NCI-H128 (cell line): ENCODE data around the gene C1orf115.
A peak's percentile ranks its signal among the peaks of the same experiment; 100 is the strongest.
"Not testable (repeated sequence)": the region's sequence is repeated elsewhere in the genome, so short reads cannot be mapped to it uniquely, and the experiment has no call there.

ENCODE experiments used
- DNase-seq: peaks from one replicate; lab custom pipeline; 2025; ENCODE audit not compliant: unreplicated experiment; lab: John Stamatoyannopoulos, UW

C1orf115 gene

GRCh38 chr1:220717800-220718640 is 27.9 kb downstream of the C1orf115 start:
- DNase-seq: no peak

DNA sequence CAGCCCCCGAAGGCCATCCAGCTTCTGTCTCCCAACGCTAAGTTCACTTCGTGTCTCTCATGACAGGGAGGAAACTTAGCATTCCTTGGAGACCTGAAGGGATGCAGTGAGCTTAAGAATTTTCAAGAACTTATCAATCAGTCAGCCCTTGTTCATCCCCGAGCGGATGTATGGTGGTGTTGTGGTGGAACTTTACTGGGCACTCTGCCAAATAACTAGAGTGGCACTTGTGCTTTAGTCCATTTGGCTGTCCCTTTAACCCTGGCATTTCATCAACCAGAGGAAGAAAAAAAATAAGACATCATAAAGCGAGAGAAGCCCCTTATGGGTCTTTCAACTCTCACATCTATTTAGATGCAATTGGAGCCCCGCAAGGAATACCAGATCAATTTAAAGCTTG is 31.1 kb downstream of the C1orf115 start:
- DNase-seq: not testable (repeated sequence)

DNA sequence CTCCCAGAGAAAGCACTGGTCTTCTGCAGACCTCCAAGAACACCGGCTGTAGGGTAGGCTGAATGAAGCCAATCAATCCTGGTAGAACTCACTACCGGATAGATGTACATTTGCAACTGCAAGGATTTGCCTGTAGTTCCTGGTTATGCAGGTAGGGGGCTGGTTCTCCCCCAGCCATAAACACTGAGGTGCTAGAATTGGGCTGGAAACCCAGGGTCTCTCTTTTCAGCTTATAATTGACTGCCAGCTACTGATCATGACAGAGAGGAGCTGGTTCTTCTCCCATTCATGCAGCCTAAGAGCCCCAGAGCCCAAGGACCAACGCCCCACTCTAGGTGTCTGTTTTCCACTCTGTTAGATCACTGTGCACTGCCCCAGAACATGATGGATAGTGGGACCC is 36.5 kb downstream of the C1orf115 start:
- DNase-seq: no peak

- DNase-seq: no peak
Observed at GRCh38 chr1:220727519-220727918, 37.4 kb downstream of the C1orf115 start.

DNA sequence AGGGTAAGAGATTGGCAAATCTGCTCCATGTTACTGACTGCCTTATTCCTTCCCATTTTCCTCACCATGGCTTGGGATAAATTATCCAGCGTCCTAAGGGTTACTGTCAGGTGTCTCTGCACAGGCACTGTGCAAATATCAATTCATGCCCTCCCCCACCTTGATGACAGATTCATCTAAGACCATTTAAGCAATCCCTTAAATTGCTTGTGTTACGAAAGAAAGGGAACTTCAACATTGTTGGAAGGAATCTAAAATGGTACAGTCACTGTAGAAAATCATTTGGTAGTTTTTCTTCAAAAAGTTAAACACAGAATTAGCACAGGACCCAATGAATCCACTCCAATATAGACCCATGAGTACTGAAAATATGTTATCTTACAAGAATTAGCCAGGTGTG is 40.3 kb downstream of the C1orf115 start:
- no peak for DNase-seq

GRCh38 chr1:220732137-220732536 is 42.0 kb downstream of the C1orf115 start:
- no peak for DNase-seq

DNA sequence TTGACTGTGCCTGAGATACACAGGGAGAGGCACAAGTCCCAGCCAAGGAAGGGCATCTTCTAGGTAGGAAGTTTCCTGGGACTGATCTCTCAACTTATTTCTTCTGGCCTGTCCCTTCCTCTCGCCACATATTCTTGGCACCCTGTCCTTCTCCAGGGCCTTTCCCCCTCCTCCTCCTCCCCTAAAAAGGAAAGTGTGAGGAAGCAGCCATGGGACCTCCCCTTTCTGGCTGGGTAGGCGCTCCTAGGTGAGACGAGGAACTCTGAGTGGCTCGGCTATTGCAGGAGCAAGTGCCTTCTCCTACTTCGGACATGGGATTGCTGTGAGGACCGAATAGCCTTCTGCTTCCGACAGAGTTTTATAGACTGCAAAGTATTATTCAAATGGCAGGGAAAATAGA is 42.5 kb downstream of the C1orf115 start:
- no peak for DNase-seq

GRCh38 chr1:220733086-220733601 is 43.0 kb downstream of the C1orf115 start:
- DNase-seq: peak; percentile 26

DNA sequence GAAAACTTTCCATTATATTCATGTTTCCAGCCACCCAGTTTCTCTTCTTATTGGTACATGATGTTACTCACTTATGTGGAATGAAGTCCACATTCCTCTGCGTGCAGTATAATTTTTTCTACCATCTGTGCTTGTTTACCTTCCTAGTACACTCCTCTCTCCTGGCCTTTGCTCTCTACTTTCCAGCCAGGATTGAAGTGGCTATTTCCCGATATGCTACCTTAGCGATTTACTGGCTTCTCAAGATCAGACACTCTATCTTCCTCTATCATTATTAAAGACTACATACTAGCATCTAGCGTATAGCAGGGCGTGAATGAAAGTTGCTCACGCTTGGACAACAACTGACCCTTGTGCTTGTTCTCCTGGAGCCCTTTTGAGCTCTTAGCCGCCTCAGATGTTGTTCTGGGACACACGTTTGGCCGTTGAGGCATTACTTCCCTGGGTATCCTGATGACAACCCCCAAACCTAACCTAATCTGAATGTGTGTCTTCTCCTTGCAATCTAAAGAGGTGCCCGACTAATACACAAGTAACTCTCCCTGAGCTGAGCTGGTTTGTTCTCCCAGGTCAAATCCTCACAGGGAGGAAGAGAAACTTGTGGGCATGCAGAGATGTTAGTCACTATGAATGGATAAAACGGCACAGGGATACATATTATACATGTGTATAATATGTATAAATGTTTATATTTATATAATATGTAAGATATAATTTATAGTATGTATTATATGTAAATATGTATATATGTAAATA is 44.6 kb downstream of the C1orf115 start:
- no peak for DNase-seq

- not testable (repeated sequence) for DNase-seq
Observed at GRCh38 chr1:220736283-220736682, 46.1 kb downstream of the C1orf115 start.

GRCh38 chr1:220741349-220741748 is 51.2 kb downstream of the C1orf115 start:
- no peak for DNase-seq

- DNase-seq: no peak
Observed at GRCh38 chr1:220741825-220742224, 51.7 kb downstream of the C1orf115 start.

GRCh38 chr1:220742520-220742919 is 52.4 kb downstream of the C1orf115 start:
- DNase-seq: no peak

GRCh38 chr1:220746851-220747250 is 56.7 kb downstream of the C1orf115 start:
- no peak for DNase-seq

DNA sequence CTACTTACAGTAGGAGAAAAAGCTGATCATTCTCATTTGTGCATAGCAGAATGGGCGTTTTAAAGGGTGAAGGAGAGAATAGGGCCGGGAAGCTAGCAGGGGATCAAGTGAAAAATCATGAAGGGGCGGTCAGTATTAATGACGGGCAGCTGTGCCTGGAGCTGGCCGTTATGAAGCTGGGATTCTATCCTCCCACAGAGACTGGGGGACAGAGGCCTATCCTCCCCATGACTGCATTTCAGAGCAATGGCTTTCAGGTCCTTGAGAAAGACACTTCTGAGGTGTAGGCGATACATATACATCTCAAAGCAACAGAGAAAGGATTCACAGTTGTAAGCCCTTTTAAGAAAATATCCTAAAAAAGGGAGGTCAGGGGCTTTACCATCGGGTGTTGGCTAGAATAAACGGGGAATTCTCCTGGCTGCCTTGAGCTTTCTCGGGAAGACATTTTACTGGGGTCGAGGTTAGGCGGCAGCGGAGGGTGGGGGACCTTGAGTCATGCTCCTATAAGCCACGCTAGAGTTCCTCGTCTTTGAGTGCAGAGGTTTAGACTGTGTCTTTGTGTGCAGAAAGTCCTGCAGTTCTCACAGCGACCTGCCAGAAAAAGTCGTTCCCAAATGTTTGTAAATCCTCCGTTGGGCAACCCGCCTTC is 57.4 kb downstream of the C1orf115 start:
- DNase-seq: no peak

DNA sequence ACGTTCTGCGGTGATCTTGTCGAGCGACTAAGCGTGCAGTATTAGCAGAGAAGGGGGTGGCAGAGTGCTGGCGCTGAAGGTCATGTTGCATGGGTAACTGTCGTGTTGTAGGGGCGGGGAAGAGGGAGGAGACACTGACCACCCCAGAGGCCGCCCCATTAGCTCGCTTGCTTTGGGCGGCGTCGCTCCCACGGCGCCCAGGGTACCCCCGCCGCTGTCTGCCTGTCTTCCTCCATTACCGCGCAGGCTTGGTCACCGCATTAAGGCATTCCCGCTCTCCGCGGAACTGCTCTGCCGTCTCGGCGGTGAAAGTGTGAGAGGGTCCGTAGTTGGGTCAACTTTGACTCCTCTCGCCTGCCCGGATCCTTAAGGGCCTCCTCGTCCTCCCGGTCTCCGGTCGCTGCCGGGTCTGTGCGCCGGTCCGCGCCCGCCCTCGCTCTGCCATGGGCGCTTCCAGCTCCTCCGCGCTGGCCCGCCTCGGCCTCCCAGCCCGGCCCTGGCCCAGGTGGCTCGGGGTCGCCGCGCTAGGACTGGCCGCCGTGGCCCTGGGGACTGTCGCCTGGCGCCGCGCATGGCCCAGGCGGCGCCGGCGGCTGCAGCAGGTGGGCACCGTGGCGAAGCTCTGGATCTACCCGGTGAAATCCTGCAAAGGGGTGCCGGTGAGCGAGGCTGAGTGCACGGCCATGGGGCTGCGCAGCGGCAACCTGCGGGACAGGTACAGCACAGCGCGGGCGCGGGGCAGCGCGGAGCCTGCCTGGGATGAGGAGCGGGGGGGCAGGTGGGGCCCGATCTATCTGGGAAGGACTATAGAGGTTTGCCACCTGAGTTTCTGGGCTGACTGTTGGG is 58.1 kb downstream of the C1orf115 start, which contains the start of gene MTARC2:
Gene MTARC2, plus strand, starts transcription at position 234 of the 846 bp plus-strand sequence. Its CDS starts 210 bp downstream, at position 444.
- DNase-seq: peak; percentile 48
